Natural killer cell (primary cell): Measurements from ENCODE around the gene POU3F1. TPM values are rescaled to one million over a fixed set of nuclear protein-coding genes. Genes with fewer than 3 reads are reported as not detected.

Experiments used
- ATAC-seq, 3 donors: fragments of 150-1000 bp in 2 of 3; fragments of 200-7000 bp in 1 of 3; cut with Tn5 transposase; 1 replicate in 1 of 3; 2 replicates in 2 of 3; pipeline ENCODE4 v1.10.0; 2021; ENCODE audit warnings: mild to moderate bottlenecking in 2 of 3, moderate library complexity in 2 of 3
- DNase-seq, 2 donors: peaks; one replicate each; pipeline versions ENCODE4 v3.0.0 to v3.0.0-alpha.2; 2013 to 2021; ENCODE audit warnings: mixed read lengths in 1 of 2
- H3K27ac ChIP-seq: one replicate; pipeline ENCODE4 v1.5.1; 2013; ENCODE audit warnings: mild to moderate bottlenecking, low read length
- H3K27me3 ChIP-seq: one replicate; pipeline ENCODE4 v1.6.1; 2013; ENCODE audit warnings: low read length; ENCODE audit not compliant: control insufficient read depth, insufficient read depth
- H3K36me3 ChIP-seq: one replicate; pipeline ENCODE4 v1.6.1; 2013; ENCODE audit warnings: low read length; ENCODE audit not compliant: control insufficient read depth, insufficient read depth
- H3K4me1 ChIP-seq: one replicate; pipeline ENCODE4 v1.6.1; 2013; ENCODE audit warnings: low read length; ENCODE audit not compliant: control insufficient read depth, insufficient read depth
- H3K4me3 ChIP-seq: one replicate; pipeline ENCODE4 v1.5.1; 2013; ENCODE audit warnings: low read length
- H3K9me3 ChIP-seq: one replicate; pipeline ENCODE4 v1.6.1; 2013; ENCODE audit warnings: low read length; ENCODE audit not compliant: control insufficient read depth, insufficient read depth
- H3K27ac Mint-ChIP-seq, 2 donors: one replicate each; pipeline ENCODE4 v1.8.0; 2022; ENCODE audit warnings: mild to moderate bottlenecking in 2 of 2, mixed read lengths in 2 of 2, moderate library complexity in 1 of 2
- H3K27me3 Mint-ChIP-seq, 2 donors: one replicate each; pipeline ENCODE4 v1.8.0; 2022; ENCODE audit warnings: low read depth in 2 of 2, mixed read lengths in 2 of 2
- H3K36me3 Mint-ChIP-seq: one replicate; pipeline ENCODE4 v1.8.0; 2022; ENCODE audit warnings: mixed read lengths
- H3K4me1 Mint-ChIP-seq, 2 donors: one replicate each; pipeline ENCODE4 v1.8.0; 2022; ENCODE audit warnings: mixed read lengths in 2 of 2
- H3K4me3 Mint-ChIP-seq: one replicate; pipeline ENCODE4 v1.8.0; 2022; ENCODE audit warnings: mild to moderate bottlenecking, moderate library complexity, mixed read lengths
- H3K9me3 Mint-ChIP-seq, 2 donors: one replicate each; pipeline ENCODE4 v1.8.0; 2022; ENCODE audit warnings: mixed read lengths in 2 of 2
- WGBS: methylation state at CpG from one replicate; pipeline ENCODE4 v1.1.7; 2013; ENCODE audit warnings: missing lambda C conversion rate; ENCODE audit not compliant: insufficient coverage; 5-methylcytosine and 5-hydroxymethylcytosine counted together
- intact Hi-C: fragments of 100-400 bp; cut with micrococcal nuclease; formaldehyde crosslinking; loops from one replicate; pipeline ENCODE4 v1.14.2; 2022
- total RNA-seq, 4 donors: library from RNA; stranded (reverse); fragments of 120-200 nt in 1 of 4; gene quantifications; one replicate each; pipeline versions ENCODE4 v1.2.3 to v1.2.4, GENCODE V29; 2013 to 2022
- TF ChIP-seq, protein P1 (sequence below): fragments of 200-600 bp; IDR thresholded peaks from one replicate; pipeline ENCODE4 v1.8.0; 2022; ENCODE audit warnings: antibody characterized with exemption

Gene POU3F1
- total RNA-seq, 3 donors from 2014 or later (not counting 1 experiment from before 2014, with no cell fraction given), result 0.12 to 0.15 TPM; not detected in 1

DNA sequence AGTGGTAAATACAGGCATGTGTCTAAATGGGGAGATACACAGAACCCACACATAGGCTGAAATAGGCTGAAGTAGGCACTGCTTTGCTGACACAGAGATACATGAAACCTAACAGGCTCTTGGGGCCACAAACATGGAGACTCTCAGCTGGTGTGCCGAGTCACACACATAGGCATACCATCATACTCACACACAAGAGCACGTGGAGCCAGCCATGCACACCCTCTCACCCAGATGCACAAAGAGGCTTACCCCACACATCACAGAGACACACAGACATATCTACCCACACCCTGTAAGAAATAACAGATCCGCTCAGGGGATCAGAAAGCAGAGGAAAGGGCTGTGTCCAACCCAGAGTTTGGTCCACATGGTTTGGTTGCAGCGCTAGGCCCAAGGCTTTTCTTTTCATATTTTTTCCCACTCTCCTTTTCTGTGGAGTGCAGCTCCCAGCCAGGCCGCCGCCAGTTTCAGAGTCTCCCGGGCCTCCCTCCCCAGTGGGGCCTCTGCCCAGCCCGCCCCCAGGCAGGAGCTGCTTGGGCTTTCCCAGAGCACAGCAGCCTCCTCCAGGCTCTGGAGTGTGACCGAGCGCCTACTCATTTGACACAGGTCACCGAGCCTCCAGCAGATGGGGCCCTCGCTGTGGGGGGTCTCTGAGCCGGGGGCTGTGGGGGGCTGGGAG is 3.9 kb upstream of the POU3F1 start:
- Histone ChIP-seq H3K4me1 (peaks cover 14% of the 10 kb centered on the region), H3K27ac (no peak overlapping the region), H3K36me3 (no peaks in the 10 kb centered on the region), H3K27me3 (peaks cover 3% of the 10 kb centered on the region), H3K4me3 (no peak overlapping the region), H3K9me3 (no peaks in the 10 kb centered on the region)
- Mint-ChIP-seq H3K4me1 (peaks cover 8 to 19% of the 10 kb centered on the region in 2 donors), H3K27ac (no peak overlapping the region), H3K9me3 (no peaks in the 10 kb centered on the region), H3K4me3 (no peak overlapping the region), H3K36me3 (no peaks in the 10 kb centered on the region), H3K27me3 (peaks cover 7 to 13% of the 10 kb centered on the region in 2 donors)
- TF ChIP-seq, protein P1, sequence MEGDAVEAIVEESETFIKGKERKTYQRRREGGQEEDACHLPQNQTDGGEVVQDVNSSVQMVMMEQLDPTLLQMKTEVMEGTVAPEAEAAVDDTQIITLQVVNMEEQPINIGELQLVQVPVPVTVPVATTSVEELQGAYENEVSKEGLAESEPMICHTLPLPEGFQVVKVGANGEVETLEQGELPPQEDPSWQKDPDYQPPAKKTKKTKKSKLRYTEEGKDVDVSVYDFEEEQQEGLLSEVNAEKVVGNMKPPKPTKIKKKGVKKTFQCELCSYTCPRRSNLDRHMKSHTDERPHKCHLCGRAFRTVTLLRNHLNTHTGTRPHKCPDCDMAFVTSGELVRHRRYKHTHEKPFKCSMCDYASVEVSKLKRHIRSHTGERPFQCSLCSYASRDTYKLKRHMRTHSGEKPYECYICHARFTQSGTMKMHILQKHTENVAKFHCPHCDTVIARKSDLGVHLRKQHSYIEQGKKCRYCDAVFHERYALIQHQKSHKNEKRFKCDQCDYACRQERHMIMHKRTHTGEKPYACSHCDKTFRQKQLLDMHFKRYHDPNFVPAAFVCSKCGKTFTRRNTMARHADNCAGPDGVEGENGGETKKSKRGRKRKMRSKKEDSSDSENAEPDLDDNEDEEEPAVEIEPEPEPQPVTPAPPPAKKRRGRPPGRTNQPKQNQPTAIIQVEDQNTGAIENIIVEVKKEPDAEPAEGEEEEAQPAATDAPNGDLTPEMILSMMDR, result no peak
- ATAC-seq (no peak), DNase-seq (no peak)
- intact Hi-C loops, result no loop called here
- WGBS, result 72% methylated on average over 13 of the region's 13 CpGs

DNA sequence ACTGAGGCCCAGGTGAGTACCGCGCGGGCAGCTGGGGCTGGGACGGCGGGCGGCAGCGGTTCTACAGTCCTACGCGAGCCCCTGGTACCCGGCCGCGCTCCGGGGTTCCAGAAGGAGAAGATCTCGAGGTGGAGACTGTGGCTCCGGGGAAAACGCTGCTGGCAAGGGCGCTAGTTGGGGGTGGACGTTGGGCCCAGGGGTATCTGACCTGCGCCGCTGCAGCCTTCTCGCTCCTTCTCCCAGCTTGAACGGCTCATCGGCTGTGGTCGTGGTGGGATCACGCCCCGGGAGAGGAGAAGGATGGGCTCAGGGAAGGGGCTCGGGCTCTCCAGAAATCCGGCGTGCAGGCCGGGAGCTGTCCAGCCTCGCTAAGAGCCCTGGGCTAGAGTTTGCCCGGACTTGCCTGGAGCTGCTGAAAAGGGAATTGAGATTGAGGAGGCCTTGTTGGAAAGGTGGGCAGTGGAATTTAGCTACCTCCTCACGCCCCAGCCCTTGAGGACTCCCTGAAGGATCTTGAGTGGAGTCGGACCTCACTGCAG is 1.1 kb upstream of the POU3F1 start:
- intact Hi-C loops, result no loop called here
- DNase-seq (no peak), ATAC-seq (no peak)
- Histone ChIP-seq H3K9me3 (no peaks in the 10 kb centered on the region), H3K4me1 (peaks cover 22% of the 10 kb centered on the region), H3K27me3 (peaks cover 27% of the 10 kb centered on the region), H3K36me3 (no peaks in the 10 kb centered on the region), H3K4me3 (no peak overlapping the region), H3K27ac (no peak overlapping the region)
- Mint-ChIP-seq H3K27ac (no peak overlapping the region), H3K27me3 (peaks cover 9 to 23% of the 10 kb centered on the region in 2 donors), H3K9me3 (no peaks in the 10 kb centered on the region), H3K4me3 (peak overlapping the region; percentile 86), H3K36me3 (no peaks in the 10 kb centered on the region), H3K4me1 (peaks cover 10 to 28% of the 10 kb centered on the region in 2 donors)
- 38% methylated on average over 34 of the region's 34 CpGs for WGBS
- TF ChIP-seq, protein P1, result no peak

DNA sequence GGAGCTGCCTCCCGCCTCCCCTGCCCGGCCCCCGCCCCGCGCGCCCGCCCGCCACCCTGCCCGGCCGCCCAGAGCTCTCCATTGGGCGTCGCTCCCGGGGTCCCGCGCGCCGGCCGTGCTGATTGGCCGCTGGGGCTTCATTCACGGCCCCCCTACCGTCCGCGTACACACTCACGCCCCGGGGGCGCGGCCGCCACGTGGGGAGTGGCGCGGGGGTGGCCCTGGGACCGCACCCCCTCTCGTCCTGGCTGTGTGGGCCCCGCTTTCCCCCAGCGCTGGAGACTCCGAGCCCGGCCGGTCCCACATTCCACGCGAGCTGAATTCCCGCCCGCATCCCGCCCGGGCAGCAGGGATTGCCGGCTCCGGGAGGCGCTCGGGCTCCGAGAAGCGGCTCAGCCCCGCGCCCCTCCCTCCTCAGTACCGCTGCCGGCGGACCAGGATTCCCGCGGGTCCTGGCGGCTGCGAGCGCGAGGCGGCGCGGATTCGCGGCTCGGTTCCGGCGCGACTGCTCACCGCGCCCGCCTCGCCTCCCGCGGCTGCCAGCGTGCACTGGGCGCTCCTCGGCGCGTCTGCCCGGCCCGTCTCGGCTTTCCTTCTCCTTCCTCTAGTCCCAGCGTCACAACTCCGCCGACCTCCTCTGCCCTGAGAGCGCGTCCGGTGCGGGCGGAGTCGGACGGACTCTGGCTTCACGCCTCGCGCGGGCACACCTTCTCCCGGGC is 450 bp upstream of the POU3F1 start:
- ATAC-seq (peak; percentile 85 to 87 (median 87)), DNase-seq (peak; percentile 61 to 79)
- Histone ChIP-seq H3K36me3 (no peaks in the 10 kb centered on the region), H3K4me3 (peak overlapping the region; percentile 31), H3K9me3 (no peaks in the 10 kb centered on the region), H3K27me3 (peaks cover 34% of the 10 kb centered on the region), H3K27ac (no peak overlapping the region), H3K4me1 (peaks cover 22% of the 10 kb centered on the region)
- no peaks in the 10 kb centered on the region for H3K9me3 Mint-ChIP-seq
- TF ChIP-seq, protein P1, result no peak
- no peak overlapping the region for H3K27ac Mint-ChIP-seq
- H3K4me3 Mint-ChIP-seq, result peak overlapping the region; percentile 86
- under 1% methylated on average over 99 of the region's 99 CpGs for WGBS
- peaks cover 9 to 22% of the 10 kb centered on the region in 2 donors for H3K4me1 Mint-ChIP-seq
- H3K27me3 Mint-ChIP-seq, result peaks cover 15 to 29% of the 10 kb centered on the region in 2 donors
- intact Hi-C loops, result no loop called here
- H3K36me3 Mint-ChIP-seq, result no peaks in the 10 kb centered on the region
